ENCODE results near the gene RIC1. TPM values are rescaled to one million over a fixed set of nuclear protein-coding genes. Genes with fewer than 3 reads are reported as not detected.

The RIC1 gene
- total RNA-seq, 2 donors from 2014 or later = 12.8 to 17.9 TPM

- H3K36me3 ChIP-seq = no peaks in the 10 kb centered on the region
Observed at GRCh38 chr9:5750569-5750968, 121.7 kb downstream of the RIC1 start.

GRCh38 chr9:5756633-5757032 lies 127.7 kb downstream of the RIC1 start:
- H3K4me1 ChIP-seq = no peaks in the 10 kb centered on the region
- H3K27ac ChIP-seq = no peak overlapping the region
- intact Hi-C loops (cut with DNase I) = no loop called here
- no peaks in the 10 kb centered on the region for H3K27me3 ChIP-seq
- TF ChIP-seq CTCF (IDR thresholded peaks at IDR 0.05) = no peak
- H3K4me3 ChIP-seq = no peak overlapping the region
- no peak for DNase-seq
- no peak overlapping the region for H3K9ac ChIP-seq (ENCODE audit: low read depth in 2 of 2, low read length in 2 of 2)
- H3K9me3 ChIP-seq = no peaks in the 10 kb centered on the region
- H3K36me3 ChIP-seq = no peaks in the 10 kb centered on the region

More at GRCh38 chr9:5750569-5750968, 121.7 kb downstream of the RIC1 start:
- H3K9me3 ChIP-seq = no peaks in the 10 kb centered on the region
- H3K4me1 ChIP-seq = no peaks in the 10 kb centered on the region
- H3K27me3 ChIP-seq = no peaks in the 10 kb centered on the region
- H3K27ac ChIP-seq = no peak overlapping the region
- H3K9ac ChIP-seq (ENCODE audit: low read depth in 2 of 2, low read length in 2 of 2) = no peak overlapping the region
- TF ChIP-seq CTCF (IDR thresholded peaks at IDR 0.05) = no peak
- intact Hi-C loops (cut with DNase I) = no loop called here
- no peak for DNase-seq
- H3K4me3 ChIP-seq = no peak overlapping the region

GRCh38 chr9:5760338-5760737 lies 131.4 kb downstream of the RIC1 start:
- Histone ChIP-seq H3K4me1 (no peaks in the 10 kb centered on the region), H3K27me3 (no peaks in the 10 kb centered on the region), H3K36me3 (peaks cover 10% of the 10 kb centered on the region), H3K4me3 (no peak overlapping the region), H3K9me3 (no peaks in the 10 kb centered on the region), H3K27ac (no peak overlapping the region), H3K9ac (ENCODE audit: low read depth in 2 of 2, low read length in 2 of 2) (no peak overlapping the region)
- intact Hi-C loops (cut with DNase I) = no loop called here
- no peak for DNase-seq
- TF ChIP-seq CTCF (IDR thresholded peaks at IDR 0.05) = no peak

GRCh38 chr9:5762421-5762820 lies 133.5 kb downstream of the RIC1 start:
- Histone ChIP-seq H3K36me3 (peaks cover 15% of the 10 kb centered on the region), H3K9me3 (no peaks in the 10 kb centered on the region), H3K4me1 (no peaks in the 10 kb centered on the region), H3K27ac (no peak overlapping the region), H3K4me3 (no peak overlapping the region), H3K27me3 (no peaks in the 10 kb centered on the region), H3K9ac (ENCODE audit: low read depth in 2 of 2, low read length in 2 of 2) (no peak overlapping the region)
- no peak for DNase-seq
- intact Hi-C loops (cut with DNase I) = no loop called here
- TF ChIP-seq CTCF (IDR thresholded peaks at IDR 0.05) = no peak

- Histone ChIP-seq H3K36me3 (peaks cover 15% of the 10 kb centered on the region), H3K27ac (no peak overlapping the region), H3K4me3 (no peak overlapping the region), H3K9ac (ENCODE audit: low read depth in 2 of 2, low read length in 2 of 2) (no peak overlapping the region), H3K9me3 (no peaks in the 10 kb centered on the region), H3K27me3 (no peaks in the 10 kb centered on the region), H3K4me1 (no peaks in the 10 kb centered on the region)
- intact Hi-C loops (cut with DNase I) = no loop called here
- DNase-seq = no peak
- TF ChIP-seq CTCF (IDR thresholded peaks at IDR 0.05) = no peak
Observed at GRCh38 chr9:5764130-5764868, 135.4 kb downstream of the RIC1 start.

Data from colonic mucosa (tissue), 4 donors.